Suprapubic skin (tissue), 3 donors: Measurements from ENCODE around the gene INHBE.

Experiments
- POLR2A ChIP-seq, 2 donors: fragments of 450-650 bp; IDR thresholded peaks; one replicate each; pipeline ENCODE4 v1.6.1; 2017; ENCODE audit warnings: antibody characterized with exemption in 2 of 2, mild to moderate bottlenecking in 2 of 2, moderate library complexity in 2 of 2
- TF ChIP-seq, protein P1 (sequence below), 2 donors: fragments of 200-600 bp in 1 of 2; fragments of 450-650 bp in 1 of 2; sonication (generic) in 1 of 2; IDR thresholded peaks; one replicate each; pipeline ENCODE4 v1.5.1; 2016 to 2019; ENCODE audit warnings: antibody characterized with exemption in 2 of 2, mild to moderate bottlenecking in 1 of 2, moderate library complexity in 1 of 2

DNA sequence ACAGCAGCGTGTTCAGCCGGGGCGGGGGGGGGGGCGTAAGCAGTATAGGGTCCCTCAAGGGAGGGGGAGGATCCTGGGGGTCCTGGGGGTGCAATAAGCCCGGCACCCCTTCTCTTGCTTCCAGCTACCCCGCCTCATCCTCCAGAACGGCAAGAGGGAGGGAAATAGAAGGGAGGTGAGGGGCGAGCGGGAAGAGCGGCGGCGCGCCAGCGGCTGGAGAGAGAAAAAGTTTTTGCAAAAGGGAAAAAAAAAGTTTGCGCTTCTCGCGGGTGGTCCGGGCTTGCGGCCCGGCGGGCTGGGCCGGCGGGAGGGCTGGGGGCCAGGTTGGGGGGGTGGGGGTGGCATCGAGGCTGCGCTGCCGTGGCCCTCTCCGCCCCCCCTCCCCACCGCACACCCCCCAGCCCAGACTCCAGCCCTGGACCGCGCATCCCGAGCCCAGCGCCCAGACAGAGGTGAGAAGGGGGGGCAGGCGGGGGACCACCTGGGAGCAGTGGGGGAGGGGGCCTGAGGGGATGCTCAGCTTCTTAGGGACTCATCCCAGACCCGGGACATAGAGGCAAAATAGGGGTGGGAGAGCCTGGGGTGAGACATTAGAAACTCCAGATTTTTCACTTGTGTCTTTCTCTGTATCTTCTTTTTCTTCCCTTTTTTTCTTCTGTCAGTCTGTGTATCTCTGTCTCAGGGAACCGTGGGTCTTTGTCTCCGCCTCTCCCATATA is 4.8 kb downstream of the INHBE start, which contains the start of gene GLI1:
- TF ChIP-seq, protein P1, sequence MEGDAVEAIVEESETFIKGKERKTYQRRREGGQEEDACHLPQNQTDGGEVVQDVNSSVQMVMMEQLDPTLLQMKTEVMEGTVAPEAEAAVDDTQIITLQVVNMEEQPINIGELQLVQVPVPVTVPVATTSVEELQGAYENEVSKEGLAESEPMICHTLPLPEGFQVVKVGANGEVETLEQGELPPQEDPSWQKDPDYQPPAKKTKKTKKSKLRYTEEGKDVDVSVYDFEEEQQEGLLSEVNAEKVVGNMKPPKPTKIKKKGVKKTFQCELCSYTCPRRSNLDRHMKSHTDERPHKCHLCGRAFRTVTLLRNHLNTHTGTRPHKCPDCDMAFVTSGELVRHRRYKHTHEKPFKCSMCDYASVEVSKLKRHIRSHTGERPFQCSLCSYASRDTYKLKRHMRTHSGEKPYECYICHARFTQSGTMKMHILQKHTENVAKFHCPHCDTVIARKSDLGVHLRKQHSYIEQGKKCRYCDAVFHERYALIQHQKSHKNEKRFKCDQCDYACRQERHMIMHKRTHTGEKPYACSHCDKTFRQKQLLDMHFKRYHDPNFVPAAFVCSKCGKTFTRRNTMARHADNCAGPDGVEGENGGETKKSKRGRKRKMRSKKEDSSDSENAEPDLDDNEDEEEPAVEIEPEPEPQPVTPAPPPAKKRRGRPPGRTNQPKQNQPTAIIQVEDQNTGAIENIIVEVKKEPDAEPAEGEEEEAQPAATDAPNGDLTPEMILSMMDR (IDR thresholded peaks at IDR 0.05) = no peak
- TF ChIP-seq POLR2A (IDR thresholded peaks at IDR 0.05) = no peak
